GM12878 (cell line): ENCODE measurements around the gene SCARB2. TPM values are rescaled to one million over a fixed set of nuclear protein-coding genes. Genes with fewer than 3 reads are reported as not detected.
A peak's percentile ranks its signal among the peaks of the same experiment; 100 is the strongest.

Experiments used
- ATAC-seq: fragments of 200-7000 bp; cut with Tn5 transposase; 3 replicates; pipeline ENCODE4 v1.9.1; 2020; ENCODE audit warnings: mild to moderate bottlenecking, moderate library complexity
- BruUV-seq: library from RNA; stranded (reverse); fragments of 400-500 nt; replicated peaks from 2 replicates; lab custom pipeline; 2021; lab: Mats Ljungman, UMichigan
- CTCF ChIA-PET: fragments of 300-600 bp; sonication (Branson Sonifier 250); formaldehyde crosslinking; extraction: SDS; loops from one replicate; lab custom pipeline; 2021; ENCODE audit warnings: inconsistent platforms; lab: Yijun Ruan, JAX
- POLR2A ChIA-PET: fragments of 350-600 bp; formaldehyde crosslinking; extraction: SDS; loops from one replicate; lab custom pipeline; 2021; ENCODE audit warnings: inconsistent platforms; lab: Charles Lee
- RAD21 ChIA-PET: fragments of 300-600 bp; sonication (Branson Sonifier 250); formaldehyde crosslinking; loops from one replicate; lab custom pipeline; 2023; ENCODE audit warnings: antibody characterized with exemption; ENCODE audit not compliant: unreplicated experiment; lab: Charles Lee
- SMC1A ChIA-PET: fragments of 300-600 bp; sonication (Branson Sonifier 250); formaldehyde crosslinking; loops from one replicate; lab custom pipeline; 2023; ENCODE audit not compliant: unreplicated experiment, uncharacterized antibody; lab: Charles Lee
- DNase-seq: peaks from one replicate; pipeline ENCODE4 v3.0.0-alpha.2; 2011; ENCODE audit warnings: low read depth, low spot score
- FAIRE-seq: peaks from 3 replicates; lab custom pipeline; 2011; peaks lifted over from hg19 to GRCh38; lab: Jason Lieb, UNC
- H2AFZ ChIP-seq: 2 replicates; pipeline ENCODE4 v1.6.0; 2011; ENCODE audit warnings: low read depth, low read length, control low read depth; ENCODE audit not compliant: control insufficient read depth
- H3K27ac ChIP-seq: 2 replicates; pipeline ENCODE4 v1.5.1; 2011; ENCODE audit warnings: control low read depth; ENCODE audit not compliant: control insufficient read depth, insufficient read depth
- H3K27me3 ChIP-seq, 2 experiments: replicated peaks in 1 of 2; 2 replicates each; pipeline versions ENCODE4 v1.6.0 to v1.6.1; 2011; ENCODE audit warnings: low read length in 1 of 2; ENCODE audit not compliant: control insufficient read depth in 2 of 2, insufficient read depth in 2 of 2
- H3K36me3 ChIP-seq, 2 experiments: 2 replicates each; pipeline ENCODE4 v1.5.1; 2011; ENCODE audit warnings: low read length in 1 of 2; ENCODE audit not compliant: control insufficient read depth in 2 of 2, insufficient read depth in 2 of 2
- H3K4me1 ChIP-seq: 2 replicates; pipeline ENCODE4 v1.6.1; 2011; ENCODE audit warnings: mild to moderate bottlenecking, low read length, moderate library complexity, mixed read lengths; ENCODE audit not compliant: control insufficient read depth, insufficient read depth
- H3K4me2 ChIP-seq: 2 replicates; pipeline ENCODE4 v1.6.0; 2011; ENCODE audit warnings: control low read depth; ENCODE audit not compliant: control insufficient read depth, insufficient read depth
- H3K4me3 ChIP-seq: fragments of 200-600 bp; sonication (generic); 2 replicates; pipeline ENCODE4 v1.5.1; 2016
- H3K79me2 ChIP-seq: 2 replicates; pipeline ENCODE4 v1.6.0; 2011; ENCODE audit warnings: low read length; ENCODE audit not compliant: control insufficient read depth, insufficient read depth
- H3K9ac ChIP-seq: 2 replicates; pipeline ENCODE4 v1.8.0; 2011; ENCODE audit warnings: low read length, control low read depth, mixed read lengths; ENCODE audit not compliant: control insufficient read depth, insufficient read depth
- H3K9me3 ChIP-seq: replicated peaks from 3 replicates; pipeline ENCODE4 v1.5.1; 2011; ENCODE audit warnings: mild to moderate bottlenecking, low read length; ENCODE audit not compliant: control insufficient read depth, insufficient read depth
- H4K20me1 ChIP-seq: 2 replicates; pipeline ENCODE4 v1.6.0; 2011; ENCODE audit not compliant: control insufficient read depth, insufficient read depth
- BHLHE40 ChIP-seq, 2 experiments: fragments of 450-650 bp in 1 of 2; IDR thresholded peaks; 2 replicates each; pipeline ENCODE4 v1.6.1; 2011 to 2017; ENCODE audit warnings: low read depth in 2 of 2, borderline replicate concordance in 1 of 2, improper control_type of control experiment in 1 of 2, low read length in 1 of 2, mild to moderate bottlenecking in 1 of 2
- CREM ChIP-seq: IDR thresholded peaks from 2 replicates; pipeline ENCODE4 v1.6.1; 2014; ENCODE audit warnings: antibody characterized with exemption, low read depth
- EGR1 ChIP-seq, 2 experiments: IDR thresholded peaks; 1 replicate in 1 of 2; 2 replicates in 1 of 2; pipeline ENCODE4 v1.6.1; 2011 to 2012; ENCODE audit warnings: low read depth in 2 of 2, low read length in 2 of 2, borderline replicate concordance in 1 of 2, mild to moderate bottlenecking in 1 of 2, moderate library complexity in 1 of 2
- ETV6 ChIP-seq, 2 experiments: fragments of 450-650 bp in 1 of 2; IDR thresholded peaks in 1 of 2; conservative IDR thresholded peaks in 1 of 2; 2 replicates each; pipeline ENCODE4 v1.6.1; 2014; ENCODE audit warnings: antibody characterized with exemption in 1 of 2, borderline replicate concordance in 1 of 2, low read depth in 1 of 2, mild to moderate bottlenecking in 1 of 2, moderate library complexity in 1 of 2
- IKZF2 ChIP-seq, 2 experiments: fragments of 450-650 bp; IDR thresholded peaks; 2 replicates each; pipeline ENCODE4 v1.6.1; 2017; ENCODE audit warnings: mild to moderate bottlenecking in 2 of 2, moderate library complexity in 2 of 2
- JUNB ChIP-seq: IDR thresholded peaks from 2 replicates; pipeline ENCODE4 v1.6.1; 2016; ENCODE audit warnings: antibody characterized with exemption, mild to moderate bottlenecking
- JUND ChIP-seq: IDR thresholded peaks from 2 replicates; pipeline ENCODE4 v1.6.1; 2012; ENCODE audit warnings: low read depth, mild to moderate bottlenecking, low read length, improper control_type of control experiment, moderate library complexity
- NBN ChIP-seq: fragments of 450-650 bp; IDR thresholded peaks from 2 replicates; pipeline ENCODE4 v1.6.1; 2016
- RUNX3 ChIP-seq: IDR thresholded peaks from 2 replicates; pipeline ENCODE4 v1.6.1; 2012; ENCODE audit warnings: low read length, inconsistent platforms
- TCF7 ChIP-seq: IDR thresholded peaks from 2 replicates; pipeline ENCODE4 v1.6.1; 2014; ENCODE audit warnings: antibody characterized with exemption, borderline replicate concordance
- WGBS: methylation state at CpG from one replicate; pipeline ENCODE4 v1.1.6; 2016; ENCODE audit warnings: low lambda C conversion rate; ENCODE audit not compliant: insufficient replicate concordance, insufficient coverage; ENCODE audit errors: missing lambda C conversion rate; 5-methylcytosine and 5-hydroxymethylcytosine counted together
- in situ Hi-C: fragments of 300-500 bp; cut with MboI; formaldehyde crosslinking; loops from 9 replicates; pipeline ENCODE4 v1.14.3; 2018; ENCODE audit warnings: mixed read lengths
- intact Hi-C: fragments of 100-400 bp; cut with micrococcal nuclease; formaldehyde crosslinking; loops from one replicate; pipeline ENCODE4 v1.14.2; 2022; ENCODE audit not compliant: unreplicated experiment
- polyA plus RNA-seq, 11 experiments: library from polyadenylated mRNA; depleted of rRNA in 4 of 11; unstranded in 6 of 11; stranded (reverse) in 5 of 11; fragments of >200 nt; fragmentation: Nextera tagmentation in 4 of 11; fragmentation: Illumina TruSeq in 1 of 11; extraction: Ambion mirVana in 4 of 11; extraction: Trizol in 1 of 11; gene quantifications; 1 replicate in 1 of 11; 2 replicates in 10 of 11; pipeline versions ENCODE4 v1.2.1 to v1.2.3, GENCODE V29; 2011 to 2016; ENCODE audit warnings: inconsistent platforms in 2 of 11, missing spikeins in 2 of 11, low read depth in 1 of 11
- total RNA-seq, 4 experiments: library from RNA; depleted of rRNA in 3 of 4; stranded (reverse); fragments of >200 nt in 3 of 4; fragmentation: Illumina TruSeq in 1 of 4; extraction: Trizol in 1 of 4; gene quantifications; 2 replicates each; pipeline versions ENCODE4 v1.2.1 to v1.2.3, GENCODE V29; 2013 to 2021
- TF ChIP-seq, protein P1 (sequence below): fragments of 450-650 bp; IDR thresholded peaks from 2 replicates; pipeline ENCODE4 v1.6.1; 2016; ENCODE audit warnings: mild to moderate bottlenecking

SCARB2 gene
- total and polyA plus RNA-seq, 10 of the 15 experiments (the other 5 are each of a cell fraction or from before 2014, with no cell fraction given), result 2.1 to 11.7 (median 9.5) TPM

- Histone ChIP-seq H2AFZ (peak overlapping the region; percentile 90), H3K4me2 (peak overlapping the region; percentile 88), H3K9me3 (no peaks in the 10 kb centered on the region), H3K9ac (peak overlapping the region; percentile 77; the same call in 1 of the 2 replicates), H3K27me3 (no peaks in the 10 kb centered on the region), H3K4me1 (peaks cover 21% of the 10 kb centered on the region), H3K79me2 (peaks cover 5% of the 10 kb centered on the region), H3K36me3 (no peaks in the 10 kb centered on the region), H3K27ac (peak overlapping the region; percentile 60), H4K20me1 (no peaks in the 10 kb centered on the region), H3K4me3 (peak overlapping the region; percentile 78)
- 25% methylated on average over 14 of the region's 14 CpGs for WGBS
- DNase-seq (no peak), ATAC-seq (peak; percentile 47), FAIRE-seq (no peak)
- no TSS peak for BruUV-seq
- peak; percentile 40 to 58; a peak in 2 of 4 replicates for TF ChIP-seq IKZF2 (IDR thresholded peaks at IDR 0.05)
- no peak for TF ChIP-seq JUND
- peak; percentile 86 for TF ChIP-seq TCF7
- TF ChIP-seq EGR1 (IDR thresholded peaks at IDR 0.05; ENCODE audit: borderline replicate concordance in 1 of 2, low read depth in 2 of 2, low read length in 2 of 2), result 0 out of 3 replicates have a peak, but pooled peaks of 1 of the 2 experiments have one; percentile 34
- TF ChIP-seq RUNX3, result peak; percentile 81
- no peak for TF ChIP-seq JUNB
- TF ChIP-seq NBN, result 0 out of 2 replicates have a peak, but pooled peaks have one; percentile 25
- TF ChIP-seq BHLHE40 (IDR thresholded peaks at IDR 0.05; ENCODE audit: borderline replicate concordance in 1 of 2, low read depth in 2 of 2, low read length in 1 of 2), result peak in 1 of 2 experiments; percentile 37; a peak in 1 of 4 replicates
- TF ChIP-seq ETV6 (conservative IDR thresholded peaks at IDR 0.05 in 1 of 2, IDR thresholded peaks at IDR 0.05 in 1 of 2; ENCODE audit: borderline replicate concordance in 1 of 2, low read depth in 1 of 2), result no peak
- TF ChIP-seq, protein P1, sequence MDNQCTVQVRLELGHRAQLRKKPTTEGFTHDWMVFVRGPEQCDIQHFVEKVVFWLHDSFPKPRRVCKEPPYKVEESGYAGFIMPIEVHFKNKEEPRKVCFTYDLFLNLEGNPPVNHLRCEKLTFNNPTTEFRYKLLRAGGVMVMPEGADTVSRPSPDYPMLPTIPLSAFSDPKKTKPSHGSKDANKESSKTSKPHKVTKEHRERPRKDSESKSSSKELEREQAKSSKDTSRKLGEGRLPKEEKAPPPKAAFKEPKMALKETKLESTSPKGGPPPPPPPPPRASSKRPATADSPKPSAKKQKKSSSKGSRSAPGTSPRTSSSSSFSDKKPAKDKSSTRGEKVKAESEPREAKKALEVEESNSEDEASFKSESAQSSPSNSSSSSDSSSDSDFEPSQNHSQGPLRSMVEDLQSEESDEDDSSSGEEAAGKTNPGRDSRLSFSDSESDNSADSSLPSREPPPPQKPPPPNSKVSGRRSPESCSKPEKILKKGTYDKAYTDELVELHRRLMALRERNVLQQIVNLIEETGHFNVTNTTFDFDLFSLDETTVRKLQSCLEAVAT, result peak; percentile 48; the same call in 1 of the 2 replicates
- 0 out of 2 replicates have a peak, but pooled peaks have one; percentile 18 for TF ChIP-seq CREM
- intact Hi-C loops (loop anchor here (2.0 kb wide), 1 partner anchor 14 kb away; no protein-coding TSS in a partner anchor), in situ Hi-C loops (no loop called here)
- ChIA-PET RAD21 (interaction anchor here (1.7 to 4.7 kb wide), 2 partner anchors 13 to 33 kb away, joined by 4 to 22 read pairs; no protein-coding TSS in a partner anchor), CTCF (interaction anchor here (5.5 to 6.0 kb wide), 2 partner anchors 14 to 33 kb away, joined by 37 to 38 read pairs; no protein-coding TSS in a partner anchor), POLR2A (interaction anchor here (0.9 to 1.1 kb wide), 2 partner anchors 13 to 14 kb away, joined by 3 to 6 read pairs; no protein-coding TSS in a partner anchor), SMC1A (interaction anchor here (3.9 to 4.5 kb wide), 2 partner anchors 14 to 33 kb away, joined by 25 to 54 read pairs; no protein-coding TSS in a partner anchor)
These were observed 691 bp downstream of the SCARB2 start for GRCh38 chr4:76212851-76213414.
